GM23338 (cell line): Measurements from ENCODE around the gene POLD4. TPM values are rescaled to one million over a fixed set of nuclear protein-coding genes. Genes with fewer than 3 reads are reported as not detected.

ENCODE experiments used
- ATAC-seq: fragments of 200-7000 bp; cut with Tn5 transposase; 3 replicates; pipeline ENCODE4 v1.9.1; 2020
- DNase-seq: peaks from one replicate; pipeline ENCODE4 v3.0.0-alpha.2; 2015; ENCODE audit warnings: low spot score
- H2AFZ ChIP-seq: fragments of 200-600 bp; sonication (generic); 2 replicates; pipeline ENCODE4 v1.8.0; 2016; ENCODE audit warnings: antibody characterized with exemption, mild to moderate bottlenecking, moderate library complexity
- H3F3A ChIP-seq: fragments of 200-600 bp; sonication (generic); replicated peaks from 2 replicates; pipeline ENCODE4 v1.8.0; 2017; ENCODE audit warnings: antibody characterized with exemption, mixed run types, low read depth
- H3K27ac ChIP-seq: fragments of 200-600 bp; sonication (generic); 2 replicates; pipeline ENCODE4 v1.6.1; 2016; ENCODE audit warnings: low read depth
- H3K27me3 ChIP-seq: fragments of 200-600 bp; sonication (generic); 2 replicates; pipeline ENCODE4 v1.8.0; 2016; ENCODE audit warnings: mild to moderate bottlenecking, mixed run types, moderate library complexity; ENCODE audit not compliant: insufficient read depth
- H3K36me3 ChIP-seq: fragments of 200-600 bp; sonication (generic); 2 replicates; pipeline ENCODE4 v1.8.0; 2016; ENCODE audit warnings: mild to moderate bottlenecking; ENCODE audit not compliant: insufficient read depth
- H3K4me1 ChIP-seq: fragments of 200-600 bp; sonication (generic); 2 replicates; pipeline ENCODE4 v1.8.0; 2016; ENCODE audit warnings: mild to moderate bottlenecking, moderate library complexity; ENCODE audit not compliant: insufficient read depth
- H3K4me2 ChIP-seq: fragments of 200-600 bp; sonication (generic); 2 replicates; pipeline ENCODE4 v1.7.1; 2017; ENCODE audit warnings: mixed run types
- H3K4me3 ChIP-seq: fragments of 200-600 bp; sonication (generic); 2 replicates; pipeline ENCODE4 v1.6.1; 2016; ENCODE audit warnings: mixed run types
- H3K79me2 ChIP-seq: fragments of 200-600 bp; sonication (generic); replicated peaks from 2 replicates; pipeline ENCODE4 v1.8.0; 2017; ENCODE audit warnings: mild to moderate bottlenecking; ENCODE audit not compliant: insufficient read depth
- H3K9me2 ChIP-seq: fragments of 200-600 bp; sonication (generic); 2 replicates; pipeline ENCODE4 v1.8.0; 2017; ENCODE audit not compliant: insufficient read depth
- H4K20me1 ChIP-seq: fragments of 200-600 bp; sonication (generic); replicated peaks from 2 replicates; pipeline ENCODE4 v1.8.0; 2017; ENCODE audit warnings: mild to moderate bottlenecking; ENCODE audit not compliant: insufficient read depth
- H3K27ac Mint-ChIP-seq: 2 replicates; pipeline ENCODE4 v1.8.0; 2020; ENCODE audit warnings: inconsistent platforms, mild to moderate bottlenecking, moderate library complexity, mixed read lengths
- H3K27me3 Mint-ChIP-seq: 3 replicates; pipeline ENCODE4 v1.8.0; 2022; ENCODE audit warnings: low read depth, mild to moderate bottlenecking, moderate library complexity, mixed read lengths, inconsistent platforms; ENCODE audit not compliant: insufficient read depth, poor library complexity
- H3K36me3 Mint-ChIP-seq: 3 replicates; pipeline ENCODE4 v1.8.0; 2021; ENCODE audit warnings: low read depth, mild to moderate bottlenecking, inconsistent platforms, moderate library complexity, mixed read lengths
- H3K4me1 Mint-ChIP-seq: 3 replicates; pipeline ENCODE4 v1.8.0; 2020; ENCODE audit warnings: mild to moderate bottlenecking, inconsistent platforms, mixed read lengths
- H3K4me3 Mint-ChIP-seq: 3 replicates; pipeline ENCODE4 v1.8.0; 2021; ENCODE audit warnings: moderate library complexity, mild to moderate bottlenecking, inconsistent platforms, mixed read lengths
- H3K9me3 Mint-ChIP-seq: 3 replicates; pipeline ENCODE4 v1.8.0; 2020; ENCODE audit warnings: moderate library complexity, mild to moderate bottlenecking, inconsistent platforms, mixed read lengths
- CREB1 ChIP-seq: fragments of 250-450 bp; sonication (Bioruptor Pico); IDR thresholded peaks from 2 replicates; pipeline ENCODE4 v1.5.0; 2020; ENCODE audit warnings: low read depth, mild to moderate bottlenecking, moderate library complexity
- EZH2 ChIP-seq: fragments of 200-600 bp; sonication (generic); IDR thresholded peaks from one replicate; pipeline ENCODE4 v1.8.0; 2017; ENCODE audit warnings: antibody characterized with exemption, mild to moderate bottlenecking, low read depth; ENCODE audit not compliant: unreplicated experiment
- JUNB ChIP-seq: IDR thresholded peaks from one replicate; pipeline ENCODE4 v1.6.1; 2016; ENCODE audit warnings: antibody characterized with exemption; ENCODE audit not compliant: unreplicated experiment
- POLR2AphosphoS5 ChIP-seq: IDR thresholded peaks from 2 replicates; pipeline ENCODE4 v1.6.1; 2016; ENCODE audit warnings: antibody characterized with exemption, low read depth
- STAT1 ChIP-seq: IDR thresholded peaks from one replicate; pipeline ENCODE4 v1.6.1; 2016; ENCODE audit warnings: antibody characterized with exemption; ENCODE audit not compliant: unreplicated experiment
- ZNF114 ChIP-seq: fragments of 250-450 bp; sonication (Bioruptor Pico); IDR thresholded peaks from 2 replicates; pipeline ENCODE4 v1.5.0; 2020; ENCODE audit warnings: mild to moderate bottlenecking, moderate library complexity
- polyA plus RNA-seq: library from polyadenylated mRNA; unstranded; fragments of >200 nt; fragmentation: Nextera tagmentation; extraction: Ambion mirVana; gene quantifications from 2 replicates; pipeline ENCODE4 v1.2.1, GENCODE V29; 2016
- total RNA-seq: library from RNA; depleted of rRNA; stranded (reverse); fragments of >200 nt; shearing (Covaris generic); gene quantifications from 2 replicates; pipeline ENCODE4 v1.2.3, GENCODE V29; 2014
- TF ChIP-seq, protein P1 (sequence below), 2 experiments: fragments of 200-600 bp in 1 of 2; sonication (generic) in 1 of 2; conservative IDR thresholded peaks; 2 replicates each; pipeline versions ENCODE4 v1.5.1 to v1.6.1; 2016 to 2017; ENCODE audit warnings: antibody characterized with exemption in 2 of 2, low read depth in 2 of 2, mild to moderate bottlenecking in 2 of 2, moderate library complexity in 1 of 2
- TF ChIP-seq, protein P2 (sequence below): IDR thresholded peaks from one replicate; pipeline ENCODE4 v1.6.1; 2018; ENCODE audit warnings: antibody characterized with exemption; ENCODE audit not compliant: unreplicated experiment
- TF ChIP-seq, protein P3 (sequence below): fragments of 250-450 bp; sonication (Bioruptor Pico); IDR thresholded peaks from 2 replicates; pipeline ENCODE4 v1.5.0; 2020; ENCODE audit warnings: mild to moderate bottlenecking, moderate library complexity

POLD4 gene
- total and polyA plus RNA-seq, 2 experiments from 2014 or later: 16.2 to 23.0 TPM

DNA sequence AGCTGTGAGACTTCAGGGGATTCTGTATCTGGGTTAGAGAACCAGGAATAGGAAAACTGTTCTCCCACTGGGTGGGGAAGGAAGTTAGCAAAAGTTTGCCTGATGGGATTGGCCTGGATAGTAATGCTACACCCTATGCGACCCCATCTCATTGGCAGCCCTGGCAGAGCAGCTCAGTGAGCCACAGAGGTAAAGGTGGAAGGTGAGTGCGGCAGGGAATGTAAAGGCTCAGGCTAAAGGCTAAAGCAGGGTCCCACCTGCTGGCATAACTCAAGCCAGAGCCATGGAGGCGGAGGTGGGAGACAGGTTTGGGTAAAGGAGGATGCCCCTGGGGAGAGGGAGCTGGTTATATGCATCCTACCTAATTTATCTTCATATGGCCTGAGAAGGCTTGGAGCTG, 31.3 kb downstream of the POLD4 start:
- TF ChIP-seq CREB1 (CRISPR knock-in tag): no peak
- TF ChIP-seq STAT1: no peak
- TF ChIP-seq, protein P1, sequence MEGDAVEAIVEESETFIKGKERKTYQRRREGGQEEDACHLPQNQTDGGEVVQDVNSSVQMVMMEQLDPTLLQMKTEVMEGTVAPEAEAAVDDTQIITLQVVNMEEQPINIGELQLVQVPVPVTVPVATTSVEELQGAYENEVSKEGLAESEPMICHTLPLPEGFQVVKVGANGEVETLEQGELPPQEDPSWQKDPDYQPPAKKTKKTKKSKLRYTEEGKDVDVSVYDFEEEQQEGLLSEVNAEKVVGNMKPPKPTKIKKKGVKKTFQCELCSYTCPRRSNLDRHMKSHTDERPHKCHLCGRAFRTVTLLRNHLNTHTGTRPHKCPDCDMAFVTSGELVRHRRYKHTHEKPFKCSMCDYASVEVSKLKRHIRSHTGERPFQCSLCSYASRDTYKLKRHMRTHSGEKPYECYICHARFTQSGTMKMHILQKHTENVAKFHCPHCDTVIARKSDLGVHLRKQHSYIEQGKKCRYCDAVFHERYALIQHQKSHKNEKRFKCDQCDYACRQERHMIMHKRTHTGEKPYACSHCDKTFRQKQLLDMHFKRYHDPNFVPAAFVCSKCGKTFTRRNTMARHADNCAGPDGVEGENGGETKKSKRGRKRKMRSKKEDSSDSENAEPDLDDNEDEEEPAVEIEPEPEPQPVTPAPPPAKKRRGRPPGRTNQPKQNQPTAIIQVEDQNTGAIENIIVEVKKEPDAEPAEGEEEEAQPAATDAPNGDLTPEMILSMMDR (conservative IDR thresholded peaks at IDR 0.05; ENCODE audit: low read depth in 2 of 2): no peak
- no peak for TF ChIP-seq EZH2
- TF ChIP-seq, protein P2, sequence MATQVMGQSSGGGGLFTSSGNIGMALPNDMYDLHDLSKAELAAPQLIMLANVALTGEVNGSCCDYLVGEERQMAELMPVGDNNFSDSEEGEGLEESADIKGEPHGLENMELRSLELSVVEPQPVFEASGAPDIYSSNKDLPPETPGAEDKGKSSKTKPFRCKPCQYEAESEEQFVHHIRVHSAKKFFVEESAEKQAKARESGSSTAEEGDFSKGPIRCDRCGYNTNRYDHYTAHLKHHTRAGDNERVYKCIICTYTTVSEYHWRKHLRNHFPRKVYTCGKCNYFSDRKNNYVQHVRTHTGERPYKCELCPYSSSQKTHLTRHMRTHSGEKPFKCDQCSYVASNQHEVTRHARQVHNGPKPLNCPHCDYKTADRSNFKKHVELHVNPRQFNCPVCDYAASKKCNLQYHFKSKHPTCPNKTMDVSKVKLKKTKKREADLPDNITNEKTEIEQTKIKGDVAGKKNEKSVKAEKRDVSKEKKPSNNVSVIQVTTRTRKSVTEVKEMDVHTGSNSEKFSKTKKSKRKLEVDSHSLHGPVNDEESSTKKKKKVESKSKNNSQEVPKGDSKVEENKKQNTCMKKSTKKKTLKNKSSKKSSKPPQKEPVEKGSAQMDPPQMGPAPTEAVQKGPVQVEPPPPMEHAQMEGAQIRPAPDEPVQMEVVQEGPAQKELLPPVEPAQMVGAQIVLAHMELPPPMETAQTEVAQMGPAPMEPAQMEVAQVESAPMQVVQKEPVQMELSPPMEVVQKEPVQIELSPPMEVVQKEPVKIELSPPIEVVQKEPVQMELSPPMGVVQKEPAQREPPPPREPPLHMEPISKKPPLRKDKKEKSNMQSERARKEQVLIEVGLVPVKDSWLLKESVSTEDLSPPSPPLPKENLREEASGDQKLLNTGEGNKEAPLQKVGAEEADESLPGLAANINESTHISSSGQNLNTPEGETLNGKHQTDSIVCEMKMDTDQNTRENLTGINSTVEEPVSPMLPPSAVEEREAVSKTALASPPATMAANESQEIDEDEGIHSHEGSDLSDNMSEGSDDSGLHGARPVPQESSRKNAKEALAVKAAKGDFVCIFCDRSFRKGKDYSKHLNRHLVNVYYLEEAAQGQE: no peak
- TF ChIP-seq JUNB: no peak
- TF ChIP-seq ZNF114 (CRISPR knock-in tag): no peak
- TF ChIP-seq, protein P3, sequence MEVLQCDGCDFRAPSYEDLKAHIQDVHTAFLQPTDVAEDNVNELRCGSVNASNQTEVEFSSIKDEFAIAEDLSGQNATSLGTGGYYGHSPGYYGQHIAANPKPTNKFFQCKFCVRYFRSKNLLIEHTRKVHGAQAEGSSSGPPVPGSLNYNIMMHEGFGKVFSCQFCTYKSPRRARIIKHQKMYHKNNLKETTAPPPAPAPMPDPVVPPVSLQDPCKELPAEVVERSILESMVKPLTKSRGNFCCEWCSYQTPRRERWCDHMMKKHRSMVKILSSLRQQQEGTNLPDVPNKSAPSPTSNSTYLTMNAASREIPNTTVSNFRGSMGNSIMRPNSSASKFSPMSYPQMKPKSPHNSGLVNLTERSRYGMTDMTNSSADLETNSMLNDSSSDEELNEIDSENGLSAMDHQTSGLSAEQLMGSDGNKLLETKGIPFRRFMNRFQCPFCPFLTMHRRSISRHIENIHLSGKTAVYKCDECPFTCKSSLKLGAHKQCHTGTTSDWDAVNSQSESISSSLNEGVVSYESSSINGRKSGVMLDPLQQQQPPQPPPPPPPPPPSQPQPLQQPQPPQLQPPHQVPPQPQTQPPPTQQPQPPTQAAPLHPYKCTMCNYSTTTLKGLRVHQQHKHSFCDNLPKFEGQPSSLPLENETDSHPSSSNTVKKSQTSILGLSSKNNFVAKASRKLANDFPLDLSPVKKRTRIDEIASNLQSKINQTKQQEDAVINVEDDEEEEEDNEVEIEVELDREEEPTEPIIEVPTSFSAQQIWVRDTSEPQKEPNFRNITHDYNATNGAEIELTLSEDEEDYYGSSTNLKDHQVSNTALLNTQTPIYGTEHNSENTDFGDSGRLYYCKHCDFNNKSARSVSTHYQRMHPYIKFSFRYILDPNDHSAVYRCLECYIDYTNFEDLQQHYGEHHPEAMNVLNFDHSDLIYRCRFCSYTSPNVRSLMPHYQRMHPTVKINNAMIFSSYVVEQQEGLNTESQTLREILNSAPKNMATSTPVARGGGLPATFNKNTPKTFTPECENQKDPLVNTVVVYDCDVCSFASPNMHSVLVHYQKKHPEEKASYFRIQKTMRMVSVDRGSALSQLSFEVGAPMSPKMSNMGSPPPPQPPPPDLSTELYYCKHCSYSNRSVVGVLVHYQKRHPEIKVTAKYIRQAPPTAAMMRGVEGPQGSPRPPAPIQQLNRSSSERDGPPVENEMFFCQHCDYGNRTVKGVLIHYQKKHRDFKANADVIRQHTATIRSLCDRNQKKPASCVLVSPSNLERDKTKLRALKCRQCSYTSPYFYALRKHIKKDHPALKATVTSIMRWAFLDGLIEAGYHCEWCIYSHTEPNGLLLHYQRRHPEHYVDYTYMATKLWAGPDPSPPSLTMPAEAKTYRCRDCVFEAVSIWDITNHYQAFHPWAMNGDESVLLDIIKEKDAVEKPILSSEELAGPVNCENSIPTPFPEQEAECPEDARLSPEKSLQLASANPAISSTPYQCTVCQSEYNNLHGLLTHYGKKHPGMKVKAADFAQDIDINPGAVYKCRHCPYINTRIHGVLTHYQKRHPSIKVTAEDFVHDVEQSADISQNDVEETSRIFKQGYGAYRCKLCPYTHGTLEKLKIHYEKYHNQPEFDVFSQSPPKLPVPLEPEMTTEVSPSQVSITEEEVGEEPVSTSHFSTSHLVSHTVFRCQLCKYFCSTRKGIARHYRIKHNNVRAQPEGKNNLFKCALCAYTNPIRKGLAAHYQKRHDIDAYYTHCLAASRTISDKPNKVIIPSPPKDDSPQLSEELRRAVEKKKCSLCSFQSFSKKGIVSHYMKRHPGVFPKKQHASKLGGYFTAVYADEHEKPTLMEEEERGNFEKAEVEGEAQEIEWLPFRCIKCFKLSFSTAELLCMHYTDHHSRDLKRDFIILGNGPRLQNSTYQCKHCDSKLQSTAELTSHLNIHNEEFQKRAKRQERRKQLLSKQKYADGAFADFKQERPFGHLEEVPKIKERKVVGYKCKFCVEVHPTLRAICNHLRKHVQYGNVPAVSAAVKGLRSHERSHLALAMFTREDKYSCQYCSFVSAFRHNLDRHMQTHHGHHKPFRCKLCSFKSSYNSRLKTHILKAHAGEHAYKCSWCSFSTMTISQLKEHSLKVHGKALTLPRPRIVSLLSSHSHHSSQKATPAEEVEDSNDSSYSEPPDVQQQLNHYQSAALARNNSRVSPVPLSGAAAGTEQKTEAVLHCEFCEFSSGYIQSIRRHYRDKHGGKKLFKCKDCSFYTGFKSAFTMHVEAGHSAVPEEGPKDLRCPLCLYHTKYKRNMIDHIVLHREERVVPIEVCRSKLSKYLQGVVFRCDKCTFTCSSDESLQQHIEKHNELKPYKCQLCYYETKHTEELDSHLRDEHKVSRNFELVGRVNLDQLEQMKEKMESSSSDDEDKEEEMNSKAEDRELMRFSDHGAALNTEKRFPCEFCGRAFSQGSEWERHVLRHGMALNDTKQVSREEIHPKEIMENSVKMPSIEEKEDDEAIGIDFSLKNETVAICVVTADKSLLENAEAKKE (CRISPR knock-in tag): no peak
- no peak for TF ChIP-seq POLR2AphosphoS5
- Mint-ChIP-seq H3K4me3 (no peak overlapping the region), H3K36me3 (no peaks in the 10 kb centered on the region; the same call in 2 of the 3 replicates), H3K27me3 (peaks cover 21% of the 10 kb centered on the region), H3K4me1 (peaks cover 9% of the 10 kb centered on the region), H3K27ac (no peak overlapping the region), H3K9me3 (no peaks in the 10 kb centered on the region; the same call in 2 of the 3 replicates)
- Histone ChIP-seq H3K36me3 (no peaks in the 10 kb centered on the region), H3K4me1 (peaks cover 4% of the 10 kb centered on the region), H3K79me2 (no peaks in the 10 kb centered on the region), H3F3A (peaks cover 11% of the 10 kb centered on the region; the same call in 1 of the 2 replicates), H3K27me3 (peaks cover 22% of the 10 kb centered on the region), H3K27ac (no peak overlapping the region), H3K9me2 (no peaks in the 10 kb centered on the region), H3K4me3 (no peak overlapping the region), H2AFZ (no peak overlapping the region), H4K20me1 (no peaks in the 10 kb centered on the region), H3K4me2 (no peak overlapping the region)
- no peak for ATAC-seq
- DNase-seq: no peak
